Naive B cell (primary cell): ENCODE results near the gene ERLEC1. TPM values are rescaled to one million over a fixed set of nuclear protein-coding genes. Genes with fewer than 3 reads are reported as not detected.

Experiments used
- ATAC-seq, 2 donors: fragments of 150-1000 bp; cut with Tn5 transposase; 2 replicates each; pipeline ENCODE4 v1.10.0; 2021; ENCODE audit warnings: low read depth in 2 of 2, mild to moderate bottlenecking in 2 of 2, moderate library complexity in 2 of 2
- DNase-seq: peaks from one replicate; pipeline ENCODE4 v3.0.0; 2022
- H3K27ac Mint-ChIP-seq, 6 donors: one replicate each; pipeline ENCODE4 v1.8.0; 2020 to 2022; ENCODE audit warnings: mild to moderate bottlenecking in 6 of 6, mixed read lengths in 6 of 6, moderate library complexity in 5 of 6, inconsistent platforms in 2 of 6
- H3K27me3 Mint-ChIP-seq, 3 donors: one replicate each; pipeline ENCODE4 v1.8.0; 2021 to 2022; ENCODE audit warnings: mixed read lengths in 3 of 3, mild to moderate bottlenecking in 1 of 3
- H3K36me3 Mint-ChIP-seq, 2 donors: one replicate each; pipeline ENCODE4 v1.8.0; 2020 to 2022; ENCODE audit warnings: mixed read lengths in 2 of 2, inconsistent platforms in 1 of 2, mild to moderate bottlenecking in 1 of 2
- H3K4me1 Mint-ChIP-seq, 3 donors: one replicate each; pipeline ENCODE4 v1.8.0; 2020 to 2022; ENCODE audit warnings: mixed read lengths in 3 of 3, inconsistent platforms in 1 of 3, mild to moderate bottlenecking in 1 of 3, moderate library complexity in 1 of 3
- H3K4me3 Mint-ChIP-seq, 8 donors: one replicate each; pipeline ENCODE4 v1.8.0; 2020 to 2022; ENCODE audit warnings: mild to moderate bottlenecking in 8 of 8, mixed read lengths in 8 of 8, moderate library complexity in 8 of 8, inconsistent platforms in 2 of 8
- H3K9me3 Mint-ChIP-seq, 7 donors: one replicate each; pipeline ENCODE4 v1.8.0; 2020 to 2022; ENCODE audit warnings: mixed read lengths in 7 of 7, mild to moderate bottlenecking in 5 of 7, inconsistent platforms in 2 of 7, moderate library complexity in 1 of 7
- polyA plus RNA-seq, 6 donors: library from polyadenylated mRNA; unstranded; fragments of 300-500 nt; fragmentation: Illumina TruSeq; gene quantifications; one replicate each; pipeline ENCODE4 v1.2.3, GENCODE V29; 2021; ENCODE audit warnings: low read depth in 6 of 6

Gene ERLEC1
- polyA plus RNA-seq, 6 donors from 2014 or later, result 23.7 to 54.1 (median 26.3) TPM

DNA sequence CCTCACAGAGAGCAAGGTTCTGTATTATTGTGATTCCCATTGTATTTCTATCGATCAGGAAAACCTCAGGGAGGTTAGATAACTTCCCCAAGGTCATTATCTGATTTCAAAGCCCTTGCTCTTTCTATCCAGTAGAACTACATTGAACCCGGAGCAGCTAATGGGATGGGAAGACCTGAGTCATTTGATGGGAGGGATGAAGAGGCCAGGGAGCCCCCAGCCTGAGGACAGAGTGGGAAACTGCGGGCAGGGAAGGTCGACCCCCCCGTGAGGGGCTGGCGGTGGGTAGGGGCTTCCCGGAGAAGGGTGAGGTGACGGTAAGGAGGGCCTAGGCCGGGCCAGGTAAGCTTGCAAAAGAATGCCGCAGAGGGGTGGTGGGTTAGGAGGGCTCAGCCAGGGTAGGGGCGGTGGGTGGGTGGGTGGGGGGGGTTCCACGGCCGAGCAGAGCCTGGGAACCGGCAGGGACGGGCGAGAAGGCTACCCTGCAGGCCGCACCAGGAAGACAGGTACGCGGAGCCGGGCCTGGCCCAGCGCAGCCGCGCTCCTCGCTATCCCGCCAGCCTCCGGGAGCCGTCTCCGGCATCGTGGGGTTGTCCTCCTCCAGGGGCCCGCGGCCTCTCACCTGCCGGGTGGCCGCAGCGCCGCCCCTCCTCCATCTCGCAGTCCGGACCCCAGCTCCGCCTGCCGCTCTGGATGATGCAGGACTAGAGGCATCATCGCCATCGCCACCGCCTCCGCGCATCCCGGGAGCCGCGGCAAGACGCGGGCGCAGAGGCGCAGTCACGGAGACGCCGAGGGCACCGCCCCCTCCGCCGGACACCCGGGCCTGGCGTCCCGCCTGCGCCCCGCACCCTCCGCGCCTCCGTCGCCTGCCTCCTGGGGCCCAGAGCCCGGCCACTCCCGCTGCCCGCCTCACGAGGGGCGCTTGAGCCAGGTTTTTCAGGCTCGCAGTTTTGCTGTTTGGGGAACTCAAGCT lies 72.7 kb downstream of the ERLEC1 start, which contains the start of gene GPR75:
Gene GPR75 (minus strand): TSS at position 762 of the 976 bp plus-strand sequence. CDS start 5,211 bp downstream, outside the sequence.
- DNase-seq, result no peak
- ATAC-seq, result no peak
- Mint-ChIP-seq H3K9me3 (no peaks in the 10 kb centered on the region), H3K27ac (peak within 1 kb of the TSS in 4 of 6 donors; percentile 14 to 87 (median 58)), H3K4me1 (peaks cover 0 to 11% (median 7%) of the 10 kb centered on the region in 3 donors), H3K4me3 (no peak within 1 kb of the TSS), H3K27me3 (no peaks in the 10 kb centered on the region), H3K36me3 (peaks cover 10 to 23% of the 10 kb centered on the region in 2 donors)

DNA sequence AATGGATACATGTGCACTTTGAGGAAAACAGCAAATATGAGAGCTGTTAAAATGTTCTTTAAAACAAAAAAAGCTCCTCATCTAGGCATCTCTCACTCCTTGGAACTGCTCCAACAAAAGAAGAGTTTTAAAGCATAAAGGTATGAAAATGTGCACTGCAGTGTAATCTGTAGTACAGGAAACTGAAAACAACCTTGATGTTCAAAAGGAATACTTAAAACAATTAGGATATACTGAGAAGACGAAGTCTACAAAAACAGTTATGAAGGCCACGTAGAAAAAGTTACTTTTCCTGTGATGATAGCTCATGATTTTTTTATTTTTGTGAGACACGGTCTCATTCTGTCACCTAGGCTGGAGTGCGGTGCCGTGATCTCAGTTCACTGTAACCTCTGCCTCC lies 75.0 kb downstream of the ERLEC1 start:
- H3K36me3 Mint-ChIP-seq, result peaks cover 8 to 33% of the 10 kb centered on the region in 2 donors
- no peaks in the 10 kb centered on the region for H3K9me3 Mint-ChIP-seq
- peak overlapping the region in 3 of 6 donors; percentile 55 to 83 (median 69) for H3K27ac Mint-ChIP-seq
- peaks cover 0 to 11% (median 0%) of the 10 kb centered on the region in 3 donors for H3K4me1 Mint-ChIP-seq
- no peaks in the 10 kb centered on the region for H3K27me3 Mint-ChIP-seq
- DNase-seq (no peak), ATAC-seq (no peak)
- no peak overlapping the region for H3K4me3 Mint-ChIP-seq

DNA sequence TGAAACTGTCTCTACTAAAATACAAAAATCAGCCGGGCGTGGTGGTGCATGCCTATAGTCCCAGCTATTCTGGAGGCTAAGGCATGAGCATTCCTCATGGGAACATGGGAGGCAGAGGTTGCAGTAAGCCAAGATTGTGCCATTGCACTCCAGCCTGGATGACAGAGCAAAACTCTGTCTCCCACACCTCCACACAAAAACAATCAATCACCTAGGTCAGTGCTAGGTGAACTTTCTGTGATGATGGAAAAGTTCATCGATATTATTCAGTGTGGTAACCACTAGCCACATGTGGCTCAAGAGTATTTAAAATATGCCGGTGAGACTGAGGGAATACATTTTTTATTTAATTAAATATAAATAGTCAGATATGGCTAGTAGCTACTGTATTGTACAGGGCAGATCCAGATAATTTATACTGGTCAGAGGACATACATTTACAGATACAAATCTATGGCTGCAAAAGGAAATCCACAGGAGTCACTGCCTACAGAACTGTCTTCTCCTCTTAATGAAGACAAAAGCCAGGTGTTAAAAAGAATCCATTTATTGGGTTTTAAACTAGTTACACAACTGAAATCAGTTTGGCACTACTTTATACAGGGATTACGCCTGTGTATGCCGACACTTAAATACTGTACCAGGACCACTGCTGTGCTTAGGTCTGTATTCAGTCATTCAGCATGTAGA lies 76.8 kb downstream of the ERLEC1 start:
- Mint-ChIP-seq H3K27ac (no peak overlapping the region), H3K36me3 (peaks cover 10 to 32% of the 10 kb centered on the region in 2 donors), H3K4me3 (no peak overlapping the region), H3K4me1 (no peaks in the 10 kb centered on the region), H3K9me3 (no peaks in the 10 kb centered on the region), H3K27me3 (no peaks in the 10 kb centered on the region)
- ATAC-seq (no peak), DNase-seq (no peak)

DNA sequence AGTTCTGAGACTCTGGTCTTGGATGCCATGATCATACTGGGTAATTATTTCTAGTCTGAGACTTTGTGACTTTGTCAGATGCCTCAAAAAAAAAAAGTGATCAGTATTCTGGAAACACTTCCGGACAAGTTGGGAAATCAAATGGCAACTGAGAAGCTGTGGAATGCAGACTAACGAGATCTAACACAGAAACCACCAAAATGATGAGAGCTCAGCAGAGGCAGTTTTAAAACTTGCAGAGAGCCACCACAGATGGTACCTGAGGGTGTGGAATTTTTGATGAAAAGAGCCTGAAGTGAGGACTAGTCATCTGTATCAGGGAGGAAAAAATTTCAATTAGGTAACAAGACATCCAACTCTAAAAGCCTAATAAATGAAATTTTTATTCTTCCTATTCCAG lies 78.4 kb downstream of the ERLEC1 start:
- ATAC-seq, result no peak
- DNase-seq, result no peak
- peak overlapping the region in 2 of 6 donors; percentile 39 to 85 for H3K27ac Mint-ChIP-seq
- H3K9me3 Mint-ChIP-seq, result no peaks in the 10 kb centered on the region
- peaks cover 8 to 32% of the 10 kb centered on the region in 2 donors for H3K36me3 Mint-ChIP-seq
- no peaks in the 10 kb centered on the region for H3K27me3 Mint-ChIP-seq
- no peak overlapping the region for H3K4me3 Mint-ChIP-seq
- H3K4me1 Mint-ChIP-seq, result no peaks in the 10 kb centered on the region

DNA sequence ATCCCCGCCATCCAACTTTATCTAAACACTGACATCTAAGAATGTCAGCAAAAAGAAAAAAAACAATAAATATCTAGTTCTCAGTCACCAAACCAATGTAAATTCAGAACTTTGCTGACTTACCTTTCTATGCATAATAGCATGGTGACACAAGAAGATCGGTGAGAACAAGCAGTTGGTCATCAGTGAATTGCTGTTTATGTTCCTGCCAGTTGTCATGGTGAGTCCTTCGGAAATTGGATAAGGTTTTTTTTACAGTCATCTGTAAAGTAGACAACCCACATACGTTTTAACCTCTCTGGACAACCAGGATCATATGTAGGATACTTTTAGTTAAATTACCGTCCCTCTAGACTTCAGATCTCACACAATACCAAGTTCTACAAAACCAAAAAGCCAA lies 79.1 kb downstream of the ERLEC1 start:
- Mint-ChIP-seq H3K9me3 (no peaks in the 10 kb centered on the region), H3K36me3 (peaks cover 8 to 26% of the 10 kb centered on the region in 2 donors), H3K27ac (peak overlapping the region in 2 of 6 donors; percentile 39 to 75), H3K27me3 (no peaks in the 10 kb centered on the region), H3K4me3 (no peak overlapping the region), H3K4me1 (no peaks in the 10 kb centered on the region)
- no peak for DNase-seq
- ATAC-seq, result no peak

DNA sequence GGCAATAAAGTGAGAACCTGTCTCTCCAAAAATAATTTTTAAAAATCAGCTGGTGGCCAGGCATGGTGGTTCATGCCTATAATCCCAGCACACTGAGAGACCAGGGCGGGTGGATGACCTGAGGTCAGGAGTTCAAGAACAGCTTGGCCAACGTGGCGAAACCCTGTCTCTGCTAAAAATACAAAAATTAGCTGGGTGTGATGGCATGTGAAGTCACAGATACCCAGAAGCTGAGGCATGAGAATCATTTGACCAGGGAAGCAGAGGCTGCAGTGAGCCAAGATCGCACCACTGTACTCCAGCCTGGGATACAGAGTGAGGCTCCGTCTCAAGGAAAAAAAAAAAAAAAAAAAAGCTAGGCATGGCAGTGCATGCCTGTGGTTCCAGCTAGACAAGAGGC lies 80.3 kb downstream of the ERLEC1 start:
- Mint-ChIP-seq H3K27ac (no peak overlapping the region), H3K36me3 (peaks cover 8 to 26% of the 10 kb centered on the region in 2 donors)

DNA sequence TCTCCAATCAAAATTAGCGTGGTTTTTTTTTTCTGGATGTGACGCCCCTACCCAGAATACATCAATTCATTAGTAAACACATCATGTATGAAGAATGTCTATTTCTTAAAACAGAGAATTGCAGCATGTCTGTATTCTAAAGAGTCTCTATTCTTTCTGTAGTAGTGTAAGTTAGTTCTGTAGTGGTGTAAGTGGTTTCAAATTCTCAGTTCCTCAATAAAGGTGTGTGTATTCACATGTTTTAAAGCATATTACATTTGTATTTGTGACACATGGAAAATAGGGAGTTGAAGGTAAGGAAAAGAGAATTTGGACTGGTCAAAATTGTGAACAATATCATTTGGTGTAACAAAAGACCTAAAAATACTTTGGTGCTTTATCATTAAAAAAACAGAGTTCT lies 80.9 kb downstream of the ERLEC1 start:
- Mint-ChIP-seq H3K27me3 (no peaks in the 10 kb centered on the region), H3K36me3 (peaks cover 8 to 23% of the 10 kb centered on the region in 2 donors), H3K4me1 (no peaks in the 10 kb centered on the region), H3K4me3 (no peak overlapping the region), H3K27ac (peak overlapping the region in 2 of 6 donors; percentile 39 to 66), H3K9me3 (no peaks in the 10 kb centered on the region)
- DNase-seq (no peak), ATAC-seq (no peak)

More for the DNA sequence above, 80.3 kb downstream of the ERLEC1 start:
- no peak for ATAC-seq
- H3K9me3 Mint-ChIP-seq, result no peaks in the 10 kb centered on the region
- no peak for DNase-seq
- no peaks in the 10 kb centered on the region for H3K4me1 Mint-ChIP-seq
- no peak overlapping the region for H3K4me3 Mint-ChIP-seq
- H3K27me3 Mint-ChIP-seq, result no peaks in the 10 kb centered on the region

Other genes with a start within 250 kb of the ERLEC1 start
- 1 to 10 TPM; 1.7 to 5.7 (median 3.3) TPM for gene CHAC2, start 19.2 kb upstream of the ERLEC1 start, polyA plus RNA-seq
- gene ASB3, start 91 bp upstream of the ERLEC1 start, polyA plus RNA-seq, result 10 to 100 TPM; 19.3 to 30.2 (median 21.0) TPM
- not detected for gene GPR75, start 72.9 kb downstream of the ERLEC1 start, polyA plus RNA-seq
- 10 to 100 TPM in 2 of 6 donors, 1 to 10 TPM in 4; 5.2 to 12.4 (median 7.2) TPM for gene PSME4, start 183.9 kb downstream of the ERLEC1 start, polyA plus RNA-seq